NB4 (cell line): ENCODE data around the gene PERP.

Source experiments
- DNase-seq: peaks from one replicate; pipeline ENCODE4 v3.0.0; 2010; ENCODE audit warnings: low read depth
- H3K4me3 ChIP-seq: one replicate; pipeline ENCODE4 v1.5.1; 2011; ENCODE audit warnings: mild to moderate bottlenecking, low read depth, low read length, moderate library complexity
- MYC ChIP-seq: IDR thresholded peaks from 2 replicates; pipeline ENCODE4 v1.6.1; 2011; ENCODE audit warnings: low read depth, low read length
- POLR2A ChIP-seq: IDR thresholded peaks from 2 replicates; pipeline ENCODE4 v1.6.1; 2011; ENCODE audit warnings: mild to moderate bottlenecking; ENCODE audit not compliant: insufficient read length; ENCODE audit errors: extremely low read depth
- TF ChIP-seq, protein P1 (sequence below): IDR thresholded peaks from one replicate; pipeline ENCODE4 v1.5.1; 2012; ENCODE audit warnings: low read depth, low read length
- TF ChIP-seq, protein P2 (sequence below): IDR thresholded peaks from 2 replicates; pipeline ENCODE4 v1.6.1; 2011; ENCODE audit warnings: low read depth, low read length

Gene PERP

DNA sequence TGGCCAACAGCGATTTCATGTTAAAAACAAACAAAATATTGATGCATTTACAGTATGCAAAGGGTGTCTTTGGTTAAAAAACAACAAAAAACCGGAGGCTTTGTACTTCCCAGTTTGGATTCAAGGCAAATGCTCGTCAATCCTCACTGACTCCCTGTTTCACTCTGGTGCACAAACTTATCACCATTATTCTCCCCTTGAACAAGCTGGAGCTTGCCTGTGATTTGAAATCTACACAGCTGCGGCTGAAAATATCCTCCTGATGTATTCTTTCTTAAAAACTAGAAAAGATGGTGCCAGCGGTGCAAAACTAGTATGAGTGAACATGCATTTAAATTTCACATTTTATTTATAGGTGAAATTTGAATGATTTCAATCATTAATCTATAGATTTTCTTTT lies 3.3 kb downstream of the PERP start:
- TF ChIP-seq, protein P1, sequence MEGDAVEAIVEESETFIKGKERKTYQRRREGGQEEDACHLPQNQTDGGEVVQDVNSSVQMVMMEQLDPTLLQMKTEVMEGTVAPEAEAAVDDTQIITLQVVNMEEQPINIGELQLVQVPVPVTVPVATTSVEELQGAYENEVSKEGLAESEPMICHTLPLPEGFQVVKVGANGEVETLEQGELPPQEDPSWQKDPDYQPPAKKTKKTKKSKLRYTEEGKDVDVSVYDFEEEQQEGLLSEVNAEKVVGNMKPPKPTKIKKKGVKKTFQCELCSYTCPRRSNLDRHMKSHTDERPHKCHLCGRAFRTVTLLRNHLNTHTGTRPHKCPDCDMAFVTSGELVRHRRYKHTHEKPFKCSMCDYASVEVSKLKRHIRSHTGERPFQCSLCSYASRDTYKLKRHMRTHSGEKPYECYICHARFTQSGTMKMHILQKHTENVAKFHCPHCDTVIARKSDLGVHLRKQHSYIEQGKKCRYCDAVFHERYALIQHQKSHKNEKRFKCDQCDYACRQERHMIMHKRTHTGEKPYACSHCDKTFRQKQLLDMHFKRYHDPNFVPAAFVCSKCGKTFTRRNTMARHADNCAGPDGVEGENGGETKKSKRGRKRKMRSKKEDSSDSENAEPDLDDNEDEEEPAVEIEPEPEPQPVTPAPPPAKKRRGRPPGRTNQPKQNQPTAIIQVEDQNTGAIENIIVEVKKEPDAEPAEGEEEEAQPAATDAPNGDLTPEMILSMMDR = no peak
- TF ChIP-seq MYC (no peak), POLR2A (no peak)
- TF ChIP-seq, protein P2, sequence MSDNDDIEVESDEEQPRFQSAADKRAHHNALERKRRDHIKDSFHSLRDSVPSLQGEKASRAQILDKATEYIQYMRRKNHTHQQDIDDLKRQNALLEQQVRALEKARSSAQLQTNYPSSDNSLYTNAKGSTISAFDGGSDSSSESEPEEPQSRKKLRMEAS = no peak

DNA sequence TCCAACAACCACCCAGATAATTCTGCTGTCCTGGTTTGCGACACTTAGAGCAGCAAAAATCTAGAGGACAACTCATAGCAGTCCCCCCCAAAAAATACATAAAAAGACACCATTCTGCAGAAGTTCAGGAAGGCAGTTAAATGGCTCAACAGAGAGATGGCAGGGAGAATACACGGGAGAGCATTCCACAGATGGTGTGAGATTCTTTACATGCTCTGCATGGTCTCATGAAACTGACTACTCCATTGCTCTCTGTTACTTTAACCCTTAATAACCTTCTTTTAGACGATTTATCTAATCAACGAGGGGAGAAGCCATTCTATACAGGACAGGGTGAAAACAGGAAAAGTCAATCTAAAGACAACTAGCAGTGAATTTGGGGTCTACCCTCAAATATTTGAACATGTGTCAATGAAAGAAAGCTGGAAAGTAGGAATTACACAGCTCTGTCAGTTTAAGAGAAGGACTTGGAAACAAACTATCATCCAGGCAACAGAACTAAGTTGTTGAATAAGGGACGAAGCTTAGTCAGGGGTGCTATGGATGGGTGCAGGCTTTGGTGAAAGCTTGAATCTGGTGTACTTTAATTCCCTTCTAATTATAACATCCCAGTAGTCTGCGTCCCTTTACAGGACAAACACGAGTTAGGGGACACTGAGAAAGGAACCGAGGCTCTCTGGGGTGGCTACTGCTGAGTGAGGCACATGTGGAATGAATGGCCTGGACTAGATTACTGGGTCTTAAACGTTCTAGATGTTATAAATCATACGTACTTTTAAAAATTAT lies 5.1 kb downstream of the PERP start:
- H3K4me3 ChIP-seq = no peak overlapping the region
- no peak for TF ChIP-seq MYC
- no peak for DNase-seq

More for the DNA sequence above, 3.3 kb downstream of the PERP start:
- DNase-seq = no peak
- no peak overlapping the region for H3K4me3 ChIP-seq

DNA sequence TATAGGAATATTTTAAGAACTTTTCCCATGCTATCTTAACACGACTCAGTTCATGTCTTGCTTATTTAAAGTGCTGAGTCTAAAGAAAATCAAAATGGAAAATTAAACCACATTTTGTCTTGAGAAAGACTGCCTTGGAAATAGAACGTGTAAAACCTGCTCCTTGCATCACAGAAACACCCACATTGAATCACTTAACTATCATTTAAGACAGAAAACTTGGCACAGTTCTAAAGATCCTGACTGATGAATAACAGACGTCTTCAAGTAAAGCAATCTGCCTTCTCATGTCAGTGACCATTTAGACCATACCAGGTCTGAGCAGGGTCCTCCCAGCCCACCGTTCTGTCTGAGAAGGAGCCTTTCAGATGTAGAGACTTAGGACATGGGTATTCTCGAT lies 7.4 kb downstream of the PERP start:
- H3K4me3 ChIP-seq = no peak overlapping the region
- DNase-seq = no peak
- TF ChIP-seq POLR2A (no peak), MYC (no peak)
- TF ChIP-seq, protein P2 = no peak
- TF ChIP-seq, protein P1 = no peak

DNA sequence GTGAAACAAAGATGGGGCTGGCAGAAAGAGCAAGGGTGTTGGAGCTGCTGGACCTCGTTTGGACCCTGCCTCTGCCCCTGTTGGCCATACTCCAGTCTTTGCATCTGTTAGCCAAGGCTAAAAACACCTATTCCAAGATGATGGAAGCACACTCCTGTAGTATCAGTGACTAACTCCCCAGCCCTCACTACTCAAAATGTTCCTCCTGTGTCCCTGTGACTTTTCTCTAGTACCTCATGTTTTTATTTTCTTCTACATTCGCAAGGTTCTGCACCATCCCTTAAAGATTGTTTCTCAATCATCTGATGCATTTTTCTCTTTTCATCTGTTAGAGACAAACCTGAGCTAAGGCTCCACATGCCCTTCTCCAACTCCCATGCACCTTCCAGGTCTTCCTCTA lies 8.9 kb downstream of the PERP start:
- no peak for TF ChIP-seq MYC
- TF ChIP-seq, protein P2 = no peak
- TF ChIP-seq, protein P1 = no peak
- no peak for TF ChIP-seq POLR2A
- H3K4me3 ChIP-seq = no peak overlapping the region
- no peak for DNase-seq

DNA sequence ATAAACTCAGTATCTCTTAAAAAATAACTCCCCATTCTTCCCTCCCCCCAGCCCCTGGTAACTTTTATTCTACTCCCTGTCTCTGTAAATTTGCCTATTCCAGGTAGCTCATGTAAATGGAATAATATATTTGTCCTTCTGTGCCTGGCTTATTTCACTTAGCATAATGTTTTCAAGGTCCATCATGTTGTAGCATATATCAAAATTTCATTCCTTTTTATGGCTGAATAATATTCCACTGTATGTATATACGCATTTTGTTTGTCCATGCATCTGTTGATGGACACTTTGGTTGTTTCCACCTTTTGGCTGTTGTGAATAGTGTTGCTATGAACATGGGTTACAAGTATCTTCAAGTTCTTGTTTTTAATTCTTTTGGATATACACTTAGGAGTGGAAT lies 13.0 kb downstream of the PERP start:
- DNase-seq = no peak
- H3K4me3 ChIP-seq = no peak overlapping the region
- TF ChIP-seq, protein P1 = no peak
- TF ChIP-seq, protein P2 = no peak
- TF ChIP-seq POLR2A = no peak
- TF ChIP-seq MYC = no peak

DNA sequence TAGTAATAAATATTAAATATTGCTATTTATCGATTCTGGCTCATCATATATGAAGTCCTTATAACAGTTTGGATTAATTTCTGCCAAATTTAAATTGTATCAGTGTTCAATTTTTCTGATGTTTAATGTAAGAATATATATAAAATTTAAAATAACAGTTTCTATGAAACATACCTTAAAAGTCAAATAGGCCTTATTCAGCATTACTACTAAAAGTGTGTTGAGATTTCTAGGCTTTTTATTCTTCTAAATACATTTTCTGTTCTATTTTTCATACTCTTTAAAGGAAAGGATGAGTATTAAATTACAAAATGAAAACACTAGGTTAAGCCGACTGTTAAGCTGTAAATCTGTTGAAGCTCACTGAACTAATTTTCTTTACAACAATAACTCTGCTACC lies 13.6 kb downstream of the PERP start:
- H3K4me3 ChIP-seq = no peak overlapping the region
- DNase-seq = no peak
- TF ChIP-seq, protein P1 = no peak
- TF ChIP-seq POLR2A = no peak
- TF ChIP-seq, protein P2 = no peak
- no peak for TF ChIP-seq MYC
